Inflammatory macrophage treated with lipopolysaccharide for 1 hour (primary cell): ENCODE measurements around the gene DMRTB1.
"Not testable (repeated sequence)": the region's sequence is repeated elsewhere in the genome, so short reads cannot be mapped to it uniquely, and the experiment has no call there.

Source experiments
- DNase-seq, 2 donors: peaks; one replicate each; pipeline ENCODE4 v3.0.0-alpha.2; 2020 to 2022

The DMRTB1 gene

DNA sequence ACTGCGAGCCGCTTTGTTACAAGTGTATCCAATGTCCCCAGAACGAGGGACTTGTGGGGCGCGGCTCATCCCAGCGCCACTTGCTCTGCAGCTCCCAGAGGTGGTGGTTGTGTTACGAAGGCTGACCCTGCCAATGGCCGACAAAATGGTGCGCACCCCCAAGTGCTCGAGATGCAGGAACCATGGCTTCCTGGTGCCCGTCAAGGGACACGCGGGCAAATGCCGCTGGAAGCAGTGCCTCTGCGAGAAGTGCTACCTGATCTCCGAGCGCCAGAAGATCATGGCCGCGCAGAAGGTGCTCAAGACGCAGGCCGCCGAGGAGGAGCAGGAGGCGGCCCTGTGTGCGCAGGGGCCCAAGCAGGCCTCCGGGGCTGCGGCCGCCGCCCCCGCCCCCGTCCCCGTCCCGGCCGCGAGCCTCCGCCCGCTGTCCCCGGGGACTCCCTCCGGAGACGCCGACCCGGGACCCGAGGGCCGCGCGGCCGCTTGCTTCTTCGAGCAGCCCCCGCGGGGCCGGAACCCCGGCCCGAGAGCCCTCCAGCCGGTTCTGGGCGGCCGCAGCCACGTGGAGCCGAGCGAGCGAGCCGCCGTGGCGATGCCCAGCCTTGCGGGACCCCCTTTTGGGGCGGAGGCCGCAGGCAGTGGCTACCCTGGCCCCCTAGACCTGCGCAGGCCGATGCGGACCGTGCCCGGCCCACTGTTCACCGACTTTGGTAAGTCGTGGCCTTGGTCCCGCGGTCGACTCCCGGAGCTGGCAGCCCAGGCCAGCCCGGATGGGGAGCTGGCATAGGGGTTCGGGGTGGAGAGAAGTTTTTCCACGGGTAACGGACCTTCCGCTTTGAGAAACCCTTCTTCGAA lies at the start of gene DMRTB1:
TSS of gene DMRTB1 (plus strand) at position 79 of the 855 bp plus-strand sequence. CDS start at position 134, 55 bp downstream.
- DNase-seq: no peak

DNA sequence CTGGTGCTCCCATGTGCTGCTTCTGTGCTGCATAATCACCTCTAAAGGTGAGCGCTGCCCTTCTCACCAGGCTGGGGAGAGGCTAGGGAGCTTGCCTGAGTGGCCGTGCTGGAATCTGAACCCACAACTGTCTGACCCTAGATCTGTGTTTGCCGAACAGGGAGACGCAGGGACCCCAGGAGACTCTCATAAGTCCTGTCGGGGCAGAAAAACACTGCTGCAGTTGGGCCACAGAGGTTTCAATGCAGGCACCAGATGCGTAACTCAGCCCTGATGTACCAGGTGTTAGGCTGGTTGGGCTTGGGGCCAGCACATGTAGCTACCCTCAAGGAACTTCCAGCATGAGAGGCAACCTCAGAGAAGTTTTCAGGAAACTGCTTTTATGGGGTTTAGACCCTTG lies 49.5 kb upstream of the DMRTB1 start:
- DNase-seq: no peak

DNA sequence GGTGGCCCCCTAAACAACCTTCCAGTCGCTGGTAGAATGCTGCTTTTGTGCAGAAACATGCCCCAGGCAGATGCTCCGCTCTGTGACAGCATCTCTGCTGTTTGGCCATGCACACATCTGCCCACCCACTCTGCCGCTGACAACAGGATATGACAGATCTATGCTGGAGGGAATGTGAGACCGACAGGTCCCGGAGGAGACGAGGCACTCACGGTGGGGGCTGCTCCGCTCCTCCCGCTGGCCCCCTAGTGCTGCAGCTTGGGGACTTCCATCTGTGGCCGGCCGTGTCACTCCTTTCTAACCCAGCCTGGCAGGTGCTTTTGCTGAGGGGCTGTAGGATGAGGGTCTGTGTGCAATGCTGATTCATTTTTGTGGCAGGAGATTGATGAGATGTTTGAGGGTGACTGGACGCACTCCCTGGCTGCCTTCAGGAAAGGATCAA lies 49.1 kb upstream of the DMRTB1 start:
- DNase-seq: no peak

DNA sequence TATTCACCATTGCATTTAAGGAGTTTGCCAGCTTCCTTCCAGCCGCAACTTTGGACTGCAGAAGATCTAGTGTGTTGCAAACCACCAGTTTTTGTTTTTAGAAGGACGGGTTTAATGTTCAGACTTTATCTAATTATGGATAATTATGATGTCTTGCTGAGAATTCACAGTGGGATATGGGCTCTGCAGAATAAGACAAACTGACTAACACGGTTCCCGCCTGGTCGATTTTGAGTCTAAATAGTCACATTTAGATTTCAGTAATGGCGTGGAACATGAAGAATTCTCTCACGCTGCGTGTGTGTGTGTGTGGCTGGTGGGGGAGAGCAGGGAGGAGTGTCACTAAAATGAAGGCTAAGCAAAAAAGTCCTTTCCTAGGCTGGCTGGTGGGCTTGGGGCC lies 48.5 kb upstream of the DMRTB1 start:
- DNase-seq: no peak

GRCh38 chr1:53411541-53412152 lies 47.6 kb upstream of the DMRTB1 start:
- no peak for DNase-seq

DNA sequence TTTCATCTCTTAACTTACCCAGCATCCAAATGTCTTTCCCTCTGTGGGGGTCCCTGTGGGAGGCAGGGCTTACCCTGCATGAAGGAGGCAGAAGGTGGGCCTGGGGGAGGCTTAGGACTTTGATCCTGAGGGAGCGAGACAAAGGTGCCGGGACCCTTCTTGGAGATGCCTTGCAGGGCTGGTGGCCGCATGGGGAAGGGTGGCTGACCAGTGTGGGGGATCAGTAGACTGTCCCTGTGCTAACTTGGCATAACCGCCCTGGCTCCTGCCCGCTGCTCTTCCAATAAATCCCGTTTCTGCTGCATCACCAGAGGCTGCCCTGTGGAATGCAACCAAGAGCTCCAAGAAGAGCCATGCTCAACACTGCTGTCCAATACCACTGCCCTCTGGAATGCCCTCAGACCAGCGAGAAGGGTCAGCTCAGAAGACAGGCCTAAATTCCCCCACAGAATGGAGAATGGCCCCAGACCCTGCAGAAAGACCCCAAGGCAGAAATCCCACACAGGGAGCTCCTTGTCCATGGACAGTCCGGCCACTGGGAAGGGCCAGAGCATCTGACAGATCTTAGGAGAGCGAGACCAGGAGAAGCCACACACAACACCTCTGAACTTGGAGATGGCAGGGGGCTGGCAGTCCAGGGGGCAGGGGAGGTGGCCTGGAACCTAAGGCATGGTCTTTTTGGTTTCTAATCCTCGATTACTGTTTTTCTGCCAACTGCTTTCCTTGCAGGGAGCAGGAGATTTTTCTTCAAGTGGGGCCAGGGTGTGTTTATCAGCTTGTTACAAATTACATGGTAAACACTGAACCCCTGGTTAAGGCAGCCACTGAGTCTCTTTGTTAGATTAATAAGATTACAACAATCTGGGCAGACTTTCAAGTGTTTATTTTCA lies 46.7 kb upstream of the DMRTB1 start:
- no peak for DNase-seq

DNA sequence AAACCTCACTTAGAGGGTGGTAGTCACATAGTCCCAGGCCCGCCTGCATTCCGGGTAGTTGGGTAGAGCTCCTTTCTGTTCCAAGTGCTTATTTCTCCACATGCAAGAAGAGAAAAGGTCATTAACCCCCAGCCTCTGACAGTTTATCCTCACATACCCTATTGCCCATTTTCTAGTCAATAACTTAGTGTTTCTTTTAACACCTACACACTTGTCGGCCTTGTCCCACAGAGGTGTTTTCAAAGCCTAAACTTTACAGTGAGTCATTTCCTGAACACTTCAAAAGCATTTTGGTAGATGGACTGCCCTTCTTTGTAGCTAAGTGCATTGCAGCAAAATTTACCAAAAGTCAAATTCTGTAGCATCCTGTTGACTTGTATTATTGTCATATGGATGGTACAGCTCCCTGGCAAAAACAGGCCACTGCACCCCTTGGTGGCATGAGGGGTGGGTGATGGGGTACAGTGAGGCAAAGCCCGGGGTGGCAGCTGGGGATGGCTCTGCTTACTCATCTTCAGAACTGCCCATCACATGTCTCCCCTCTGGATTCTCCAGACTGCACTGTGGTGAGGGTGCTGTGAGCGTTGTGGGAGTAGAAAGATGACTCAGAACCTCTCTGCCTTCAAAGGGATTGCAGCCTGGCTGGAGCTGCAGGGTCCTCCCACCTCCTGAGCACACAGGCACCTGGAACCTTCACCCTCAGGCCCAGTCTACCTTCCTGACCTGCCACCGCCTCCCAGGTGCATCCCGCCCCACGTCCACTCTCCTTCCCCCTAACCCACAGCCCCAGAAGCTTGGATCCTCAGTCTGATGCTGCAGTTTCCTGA lies 45.8 kb upstream of the DMRTB1 start:
- DNase-seq: peak; percentile 58 to 92

GRCh38 chr1:53414632-53415031 lies 44.6 kb upstream of the DMRTB1 start:
- DNase-seq: no peak

DNA sequence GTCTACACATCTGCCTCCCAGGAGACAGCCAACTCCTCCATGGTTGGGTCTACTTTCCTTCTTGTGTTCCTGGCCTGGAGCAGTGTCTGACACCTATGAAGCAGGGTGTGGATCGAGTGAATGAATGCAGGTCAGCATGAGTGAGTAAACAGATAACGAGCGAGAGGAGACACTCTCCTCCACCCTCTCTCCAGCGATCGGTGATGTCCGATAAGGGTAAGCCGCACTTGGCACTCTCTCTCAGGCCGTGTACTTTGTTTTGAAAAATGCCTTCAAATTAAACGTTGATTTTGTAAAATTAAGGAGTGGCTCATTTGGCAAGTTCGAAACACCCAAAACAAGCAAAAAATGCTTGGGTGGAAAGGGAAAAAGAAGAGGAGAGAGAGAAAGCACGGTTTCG lies 43.8 kb upstream of the DMRTB1 start:
- DNase-seq: no peak

DNA sequence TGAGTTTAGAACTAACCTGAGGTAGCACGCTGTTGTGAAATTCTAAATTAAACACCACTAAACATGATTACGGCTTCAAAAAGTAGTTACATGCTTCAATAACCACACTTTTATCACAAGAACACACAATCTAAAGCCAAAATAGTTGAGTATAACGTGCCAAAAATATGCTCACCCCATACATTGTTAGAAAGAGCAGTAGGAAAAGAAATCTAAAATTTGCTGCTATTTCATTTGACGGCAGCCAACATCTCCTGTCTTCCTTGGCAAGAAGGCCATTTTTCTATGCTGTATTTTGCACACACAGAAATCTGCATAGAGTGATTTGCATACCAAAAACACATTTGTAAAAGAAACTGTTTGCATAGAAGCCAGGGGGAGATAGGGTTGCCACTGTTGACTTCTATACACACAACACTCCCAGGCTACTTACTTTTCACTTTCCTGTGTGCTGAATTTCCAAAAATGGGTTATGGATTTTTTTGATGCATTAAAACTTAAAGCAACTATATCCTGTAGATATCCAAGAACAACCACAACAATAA lies 42.9 kb upstream of the DMRTB1 start:
- no peak for DNase-seq

DNA sequence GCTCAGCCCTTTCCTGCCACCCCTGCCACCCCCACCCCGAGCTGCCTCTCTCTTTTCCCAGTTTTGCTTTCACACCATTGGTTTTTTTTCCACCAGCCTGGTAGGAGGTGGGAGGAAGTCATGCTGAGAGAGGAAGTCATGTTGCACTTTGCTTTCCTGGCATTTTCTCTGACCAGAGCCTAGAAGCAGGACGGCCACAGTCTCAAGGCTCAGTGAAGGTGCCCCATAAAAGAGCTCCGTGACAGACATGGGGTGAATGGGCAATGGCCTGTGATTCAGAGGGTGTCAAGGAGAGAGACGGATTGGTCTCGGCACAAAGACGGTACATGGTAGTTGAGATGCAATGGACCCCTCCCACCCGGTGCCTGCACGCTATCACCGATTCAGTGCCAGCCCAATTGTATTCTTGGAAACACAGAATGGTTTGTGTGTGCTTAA lies 42.1 kb upstream of the DMRTB1 start:
- DNase-seq: peak; percentile 40 to 76

DNA sequence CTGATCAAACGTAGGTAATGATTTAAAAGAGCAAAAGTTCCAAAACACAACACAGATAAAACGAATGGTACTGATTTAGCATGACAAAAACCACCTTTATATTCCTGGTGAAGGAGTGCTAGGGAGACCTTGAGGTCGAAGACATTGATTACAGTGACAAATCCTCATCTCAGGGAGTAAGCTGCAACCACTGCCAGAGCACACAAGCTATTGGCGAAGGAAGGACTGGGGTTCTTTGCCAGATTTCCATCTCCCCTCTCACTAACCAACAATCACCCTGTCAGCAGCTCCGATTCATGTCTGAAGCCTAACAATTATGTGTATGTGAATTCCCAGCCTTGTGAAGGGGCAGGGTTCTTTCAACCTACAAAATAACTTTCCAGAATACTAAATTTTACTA lies 40.2 kb upstream of the DMRTB1 start:
- DNase-seq: no peak

- DNase-seq: peak in 1 of 2 donors; percentile 31
Measured at GRCh38 chr1:53420341-53420740, 38.9 kb upstream of the DMRTB1 start.

- no peak for DNase-seq
Measured at GRCh38 chr1:53421208-53421607, 38.0 kb upstream of the DMRTB1 start.

DNA sequence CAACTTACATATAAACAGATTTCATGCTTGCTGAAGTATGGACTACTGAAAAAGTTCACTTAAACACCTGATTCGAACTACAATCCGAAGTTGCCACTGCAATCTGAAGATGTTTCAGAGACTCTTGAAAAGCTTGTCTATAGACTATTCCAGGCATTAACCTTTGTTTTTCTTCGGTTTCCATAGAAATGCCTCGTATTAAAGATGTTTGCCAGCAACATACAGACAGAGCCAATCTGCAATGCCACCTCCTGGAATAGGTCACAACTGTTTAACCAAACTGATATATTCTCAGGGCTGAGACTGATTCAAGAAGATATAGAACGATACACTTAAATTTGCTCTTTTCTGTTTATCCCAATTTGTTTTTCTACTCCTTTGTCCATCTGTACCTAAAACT lies 28.9 kb upstream of the DMRTB1 start:
- DNase-seq: no peak

- DNase-seq: no peak
Measured at GRCh38 chr1:53430779-53431178, 28.4 kb upstream of the DMRTB1 start.

- DNase-seq: no peak
Measured at GRCh38 chr1:53431244-53431643, 28.0 kb upstream of the DMRTB1 start.

- DNase-seq: peak; percentile 20 to 75
Measured at GRCh38 chr1:53431805-53432565, 27.2 kb upstream of the DMRTB1 start.

DNA sequence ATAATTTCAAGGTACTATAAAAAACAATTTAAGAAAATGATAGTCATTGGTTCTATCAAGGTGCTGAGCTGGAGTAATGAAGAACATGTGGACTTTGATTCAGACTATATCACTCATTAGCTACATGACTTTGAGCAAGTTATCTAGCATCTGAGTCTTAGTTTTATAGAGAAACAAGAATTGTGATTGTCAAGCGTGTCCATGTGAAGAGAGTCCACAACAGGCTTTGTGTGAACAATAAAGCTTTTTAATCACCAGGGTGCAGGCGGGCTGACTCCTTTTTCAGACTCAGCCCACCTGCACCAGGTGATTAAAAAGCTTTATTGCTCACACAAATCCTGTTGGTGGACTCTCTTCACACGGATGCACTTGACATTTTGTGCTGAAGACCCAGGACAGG lies 26.6 kb upstream of the DMRTB1 start:
- no peak for DNase-seq

DNA sequence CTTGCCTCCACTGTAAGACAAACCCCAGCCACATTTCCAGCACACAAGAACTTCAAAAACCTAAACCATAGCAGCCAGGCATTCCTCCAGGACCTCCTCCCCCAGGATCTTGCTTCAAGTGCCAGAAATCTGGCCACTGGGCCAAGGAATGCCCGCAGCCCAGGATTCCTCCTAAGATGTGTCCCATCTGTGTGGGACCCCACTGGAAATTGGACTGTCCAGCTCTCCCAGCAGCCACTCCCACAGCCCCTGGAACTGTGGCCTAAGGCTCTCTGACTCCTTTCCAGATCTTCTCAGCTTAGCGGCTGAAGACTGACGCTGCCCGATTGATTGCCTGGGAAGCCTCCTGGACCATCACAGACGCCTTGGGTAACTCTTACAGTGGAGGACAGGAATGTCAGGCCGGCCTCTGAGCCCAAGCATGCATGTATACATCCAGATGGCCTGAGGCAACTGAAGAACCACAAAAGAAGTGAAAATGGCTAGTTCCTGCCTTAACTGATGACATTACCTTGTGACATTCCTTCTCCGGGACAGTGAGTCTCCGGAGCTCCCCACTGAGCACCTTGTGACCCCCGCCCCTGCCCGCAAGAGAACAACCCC lies 24.7 kb upstream of the DMRTB1 start:
- DNase-seq: not testable (repeated sequence)

DNA sequence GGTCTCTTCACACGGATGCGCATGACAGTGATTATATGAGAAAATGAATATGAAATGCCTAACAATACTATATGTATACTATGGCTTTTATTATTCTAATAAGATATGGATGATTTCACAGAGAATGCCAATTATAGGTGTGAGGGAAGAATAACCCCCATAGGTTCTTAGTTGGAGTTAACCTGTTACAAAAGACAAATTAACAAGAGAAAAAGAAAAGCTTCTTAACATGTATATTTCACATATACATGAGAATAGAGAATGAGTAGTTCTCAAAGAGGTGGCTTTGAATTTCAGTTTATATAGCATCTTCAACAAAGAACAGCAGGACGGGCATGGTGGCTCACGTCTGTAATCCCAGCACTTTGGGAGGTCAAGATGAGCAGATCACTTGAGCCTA lies 24.0 kb upstream of the DMRTB1 start:
- no peak for DNase-seq
